GM21723 (cell line): ENCODE data around the gene CBLN1.

ENCODE experiments used
- ATAC-seq: cut with Tn5 transposase; IDR thresholded peaks from one replicate; pipeline ENCODE4 v1.9.1; 2021; ENCODE audit warnings: mild to moderate bottlenecking, moderate library complexity; ENCODE audit not compliant: unreplicated experiment

The CBLN1 gene

DNA sequence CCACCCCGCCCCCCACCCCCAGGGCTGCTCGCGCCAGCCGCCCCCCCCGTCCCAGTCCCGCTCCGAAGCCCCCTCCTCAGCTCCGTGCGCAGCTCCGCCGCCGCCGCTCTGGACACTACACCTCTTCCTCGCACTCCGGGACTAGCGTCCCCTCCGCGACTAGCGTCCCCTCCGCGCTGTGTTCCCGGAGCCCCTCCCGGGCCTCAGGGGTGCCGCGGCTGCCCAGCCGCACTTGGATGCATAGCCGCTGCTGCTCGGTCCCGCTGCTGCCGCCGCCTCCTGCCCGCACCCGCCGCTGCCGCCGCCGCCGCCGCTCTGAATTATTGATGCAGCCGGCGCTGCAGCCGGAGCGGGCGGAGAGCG is at the start of gene CBLN1:
CBLN1 (minus strand) TSS at position 359 of the 363 bp plus-strand sequence. CDS start 373 bp downstream, outside the sequence.
- ATAC-seq, result no peak

DNA sequence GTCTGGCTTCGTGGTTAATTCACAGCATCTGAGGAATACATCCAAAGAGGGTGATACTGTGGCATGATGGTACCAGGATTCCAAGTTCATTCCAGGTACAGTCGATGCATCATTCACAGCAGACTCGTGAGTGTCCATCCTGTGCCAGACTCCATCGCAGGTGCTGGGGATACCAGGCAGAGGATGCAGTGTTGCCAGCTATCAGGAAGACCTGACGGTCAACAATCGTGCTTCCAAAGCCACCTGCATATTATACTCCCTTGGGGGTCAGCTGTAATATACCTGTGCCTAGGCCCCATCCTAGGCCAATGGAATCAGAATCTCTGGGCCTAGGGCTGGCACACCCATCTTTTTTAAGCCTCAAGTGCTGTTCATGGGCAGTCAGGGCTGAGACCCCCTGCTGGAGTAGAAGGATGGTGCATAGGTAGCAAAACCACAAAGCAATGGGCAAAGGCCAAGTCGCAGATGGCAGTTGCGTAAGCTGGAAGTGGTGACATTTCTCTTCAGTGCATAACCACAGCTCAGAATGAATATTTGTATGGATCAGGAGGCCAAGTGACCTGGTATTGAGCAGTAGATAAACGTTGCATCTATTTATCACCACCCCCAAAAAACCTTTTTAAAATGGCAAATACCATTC is 49.0 kb upstream of the CBLN1 start:
- ATAC-seq, result no peak

DNA sequence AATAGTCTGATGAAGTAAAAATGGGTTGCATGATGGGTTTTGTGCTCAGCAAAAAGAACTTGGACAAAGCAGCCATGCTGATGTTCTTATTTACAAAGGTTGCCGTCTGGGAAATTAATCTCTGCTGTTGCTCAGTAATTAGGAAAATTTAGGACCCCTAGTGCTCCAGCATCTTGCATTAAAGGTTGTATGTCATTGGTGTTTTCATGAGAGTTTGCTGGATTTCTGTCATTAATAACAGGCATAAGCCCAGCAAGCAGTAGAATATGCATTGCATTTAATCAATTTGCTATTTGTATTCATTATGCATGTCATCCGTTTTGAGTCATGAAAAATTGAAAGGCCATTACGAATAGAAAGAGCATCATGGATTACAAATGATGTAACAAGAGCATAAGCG is 46.7 kb upstream of the CBLN1 start:
- ATAC-seq, result no peak

DNA sequence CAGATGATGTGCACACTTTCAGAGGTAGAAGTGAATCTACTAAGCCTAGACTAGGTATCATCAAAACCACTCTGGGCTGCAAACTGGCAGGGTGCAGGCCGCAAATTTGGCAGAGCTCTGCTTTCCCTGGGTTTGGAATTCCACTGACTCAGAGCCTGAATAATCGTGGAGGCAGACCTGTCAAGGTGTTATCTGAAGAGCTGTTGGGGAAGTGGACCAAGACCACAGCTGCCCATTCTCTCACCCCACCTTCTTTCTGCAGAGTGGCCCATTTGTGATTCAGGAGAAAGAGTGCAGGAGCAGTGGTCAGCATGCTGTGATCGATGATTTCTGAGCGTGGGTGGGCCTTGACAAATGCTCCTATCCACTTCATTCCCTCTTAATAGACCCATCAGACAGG is 45.8 kb upstream of the CBLN1 start:
- no peak for ATAC-seq

DNA sequence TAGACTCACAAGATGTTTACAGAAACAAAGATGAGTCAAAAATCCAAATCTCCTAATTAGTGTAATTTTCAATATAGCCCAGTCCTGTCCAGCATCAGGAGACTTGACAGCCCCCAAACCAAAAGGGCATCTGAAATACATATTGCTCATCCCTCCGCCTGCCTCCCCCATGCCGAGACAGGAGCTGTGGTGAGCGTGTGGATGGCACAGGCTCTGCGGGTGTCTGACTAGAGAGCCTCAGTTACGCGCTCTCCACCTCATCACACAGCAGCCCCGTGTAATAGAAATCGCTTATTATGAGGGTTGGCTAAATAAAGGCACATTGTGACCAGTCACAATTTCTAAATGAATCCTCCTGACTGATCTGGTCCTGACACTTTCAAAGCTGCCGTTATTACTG is 43.1 kb upstream of the CBLN1 start:
- ATAC-seq, result no peak

DNA sequence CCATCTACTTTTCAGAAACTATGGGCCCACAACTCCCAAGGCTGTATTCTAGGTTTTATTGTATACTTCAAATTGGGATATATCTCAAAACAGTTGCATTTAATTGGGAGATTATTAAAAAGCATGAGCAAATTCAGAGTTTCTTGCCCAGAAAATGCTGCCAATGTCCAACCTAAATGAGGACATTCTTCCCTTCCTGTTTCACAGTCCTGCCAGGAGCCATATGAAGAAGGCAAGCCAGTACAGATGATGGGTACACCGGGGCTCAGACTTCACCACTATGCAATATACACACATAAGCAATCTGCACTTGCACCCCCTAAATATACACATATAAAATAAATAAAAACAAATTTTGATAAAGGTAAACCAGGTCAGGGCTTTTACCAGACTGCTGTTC is 34.0 kb upstream of the CBLN1 start:
- ATAC-seq, result no peak

DNA sequence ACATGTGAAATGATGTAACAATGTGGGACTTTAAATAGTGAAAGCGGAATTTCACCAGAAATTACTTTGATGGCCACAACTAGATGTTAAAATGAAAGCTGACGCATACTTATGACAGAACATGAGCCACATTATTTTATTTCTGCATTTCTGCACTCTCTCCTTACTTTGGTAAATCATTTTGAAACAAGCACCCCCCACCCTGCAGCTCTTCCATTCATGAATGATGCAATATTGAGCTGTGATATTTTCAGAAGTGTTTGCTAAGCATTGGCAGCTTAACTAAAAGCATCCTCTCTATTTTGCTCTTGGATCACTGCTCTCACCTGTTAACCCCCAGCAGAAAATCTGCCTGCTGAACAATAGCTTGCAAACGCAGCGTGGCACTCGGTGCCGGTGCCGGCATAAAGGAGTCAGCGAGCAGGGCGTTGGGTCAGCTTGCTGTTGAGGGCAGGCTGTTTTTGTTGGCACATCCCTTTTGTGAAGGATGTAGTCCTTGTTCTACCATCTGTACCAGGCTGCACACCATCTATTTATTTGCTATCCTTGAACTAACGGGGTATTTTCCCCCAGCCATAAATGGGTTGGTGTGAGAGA is 30.8 kb upstream of the CBLN1 start:
- no peak for ATAC-seq

DNA sequence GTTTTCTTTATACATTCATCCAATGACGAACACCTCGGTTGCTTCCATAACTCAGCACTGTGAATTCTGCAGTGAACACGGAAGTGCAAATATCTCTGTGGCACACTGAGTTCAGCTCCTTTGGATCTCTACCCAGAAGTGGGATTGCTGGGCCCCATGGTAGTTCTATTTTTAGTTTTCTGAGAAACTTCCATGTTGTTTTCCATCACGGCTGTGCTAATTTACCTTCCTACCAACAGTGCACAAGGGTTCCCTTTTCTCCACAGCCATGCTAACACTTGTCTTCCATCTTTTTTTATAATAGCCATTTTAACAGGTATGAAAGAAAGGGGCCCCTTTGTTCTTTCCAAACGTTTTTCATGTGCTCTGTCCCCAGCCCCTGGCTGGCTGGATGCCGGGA is 30.2 kb upstream of the CBLN1 start:
- ATAC-seq, result no peak

DNA sequence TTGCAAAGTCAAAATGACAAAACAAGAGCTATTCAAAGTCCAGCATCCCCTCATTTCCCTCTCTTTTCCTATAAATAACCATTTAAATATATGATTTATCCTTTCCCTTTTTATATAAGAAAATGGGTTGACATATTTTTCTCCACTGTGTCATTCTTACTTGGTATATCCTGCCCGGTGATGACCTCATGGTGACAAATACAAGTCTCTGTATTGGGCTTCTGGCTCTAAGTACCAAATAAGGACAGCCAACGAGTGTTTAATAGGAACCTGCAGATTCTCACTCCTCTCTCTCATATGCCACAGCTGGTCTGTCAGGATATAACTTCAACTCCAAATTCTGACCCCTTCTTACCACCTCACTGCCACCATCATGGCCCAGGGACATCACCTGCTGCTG is 25.5 kb upstream of the CBLN1 start:
- ATAC-seq, result no peak

DNA sequence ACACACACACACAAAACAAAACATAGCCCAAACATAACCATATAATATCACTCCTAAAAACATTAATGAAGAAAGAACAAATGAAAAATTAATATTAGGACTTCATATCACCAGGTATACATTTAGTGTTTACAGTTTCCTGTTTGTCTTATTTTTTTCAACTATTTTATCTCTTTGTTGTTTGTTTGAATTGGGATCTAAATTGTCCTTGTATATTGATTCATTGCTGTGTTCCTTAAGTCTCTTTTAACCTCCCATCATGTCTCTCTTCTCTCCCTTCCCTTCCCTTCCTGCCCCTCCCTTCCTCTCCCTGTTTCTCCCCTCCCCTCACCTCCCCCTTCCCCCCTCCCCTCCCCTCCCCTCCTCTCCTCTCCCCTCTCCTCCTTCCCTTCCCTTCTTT is 23.8 kb upstream of the CBLN1 start:
- no peak for ATAC-seq

DNA sequence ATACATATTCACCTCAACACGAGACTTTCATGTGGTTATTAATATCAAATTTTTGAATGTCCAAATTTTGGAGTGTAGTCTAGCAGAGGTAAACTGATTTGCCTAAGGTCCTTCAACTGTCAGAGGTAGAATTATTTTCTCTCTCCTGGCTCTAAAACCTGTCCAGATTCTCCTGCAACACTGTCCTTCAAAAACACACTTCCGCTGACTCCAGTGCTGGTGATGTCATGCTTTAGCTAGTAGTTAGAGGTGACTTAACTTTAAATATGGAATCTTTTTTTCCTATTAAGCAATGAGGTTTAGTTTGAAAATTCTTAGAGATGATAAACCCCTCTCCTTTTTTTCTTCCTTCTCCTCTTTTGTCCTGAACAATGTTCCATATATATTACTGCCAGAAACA is 10.8 kb upstream of the CBLN1 start:
- no peak for ATAC-seq

DNA sequence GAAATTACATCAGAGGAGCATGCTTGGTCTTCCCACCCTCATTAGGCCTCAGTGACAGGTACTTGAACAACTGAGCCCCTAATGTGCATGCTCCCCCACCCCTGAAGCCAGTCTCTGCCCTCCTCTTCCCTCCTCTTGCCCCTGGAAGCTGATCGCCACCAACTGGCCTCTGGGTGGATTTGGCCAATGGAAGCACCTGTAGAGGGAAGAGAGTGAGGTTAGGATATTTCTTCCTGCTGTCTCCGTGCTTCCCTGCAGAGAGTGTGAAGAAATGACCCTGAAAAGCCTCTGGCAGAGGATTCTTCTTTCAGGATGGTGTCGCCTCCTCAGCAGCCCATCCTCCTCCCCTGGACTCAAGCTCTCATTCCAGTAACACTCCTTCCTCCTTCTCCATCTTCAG is 5.9 kb upstream of the CBLN1 start:
- no peak for ATAC-seq

DNA sequence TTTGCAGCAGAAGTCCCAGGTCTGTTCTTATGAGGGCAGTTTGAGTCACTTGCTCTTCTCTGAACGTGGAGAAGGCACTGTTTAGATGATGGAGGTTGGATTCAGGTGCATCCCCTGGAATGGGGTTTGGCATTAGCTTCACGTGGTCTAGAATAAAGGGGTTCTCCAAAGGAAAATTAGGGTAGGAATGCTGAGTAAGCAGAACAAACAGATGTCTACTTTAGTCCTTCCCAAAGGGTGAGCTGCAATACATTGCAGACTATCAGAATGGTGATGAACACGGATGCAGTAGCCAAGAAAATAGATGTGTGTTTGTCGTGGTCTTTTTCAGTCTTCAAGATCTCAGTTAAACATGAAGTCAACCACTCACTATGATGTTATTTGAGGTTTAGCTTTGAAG is 3.3 kb upstream of the CBLN1 start:
- ATAC-seq, result no peak

DNA sequence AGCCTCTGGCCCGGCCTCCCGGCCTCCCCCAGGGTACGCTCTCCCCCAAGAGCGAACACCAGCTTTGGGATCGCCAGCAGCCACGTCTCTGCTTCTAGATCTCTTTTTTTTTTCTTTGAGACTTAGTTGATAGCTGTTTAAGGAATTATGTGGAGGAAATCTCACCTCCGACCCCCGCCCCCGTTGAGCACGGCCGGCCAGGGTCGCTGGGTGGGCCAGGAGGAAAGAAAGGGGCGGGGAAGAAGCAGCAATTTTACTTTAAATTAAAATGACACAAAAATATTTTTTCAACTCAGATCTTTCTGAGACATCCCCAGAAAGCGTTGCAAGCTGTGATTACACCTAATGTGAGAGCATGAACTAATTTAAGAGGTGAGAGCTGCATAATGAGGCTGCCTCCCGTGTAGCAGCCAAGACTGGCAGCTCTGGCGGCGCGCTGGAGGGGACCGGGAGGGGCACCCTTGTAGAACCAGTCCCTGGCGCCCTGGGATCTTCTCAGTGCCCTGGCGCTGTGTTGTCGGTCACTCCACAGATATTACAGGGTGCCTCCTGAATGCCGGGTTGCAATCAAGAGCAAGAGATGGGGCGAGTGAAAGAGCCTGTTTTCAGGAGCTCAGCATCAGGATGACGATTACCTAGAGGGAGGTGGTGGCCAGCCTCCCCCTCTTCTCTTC is 1.9 kb upstream of the CBLN1 start:
- no peak for ATAC-seq

DNA sequence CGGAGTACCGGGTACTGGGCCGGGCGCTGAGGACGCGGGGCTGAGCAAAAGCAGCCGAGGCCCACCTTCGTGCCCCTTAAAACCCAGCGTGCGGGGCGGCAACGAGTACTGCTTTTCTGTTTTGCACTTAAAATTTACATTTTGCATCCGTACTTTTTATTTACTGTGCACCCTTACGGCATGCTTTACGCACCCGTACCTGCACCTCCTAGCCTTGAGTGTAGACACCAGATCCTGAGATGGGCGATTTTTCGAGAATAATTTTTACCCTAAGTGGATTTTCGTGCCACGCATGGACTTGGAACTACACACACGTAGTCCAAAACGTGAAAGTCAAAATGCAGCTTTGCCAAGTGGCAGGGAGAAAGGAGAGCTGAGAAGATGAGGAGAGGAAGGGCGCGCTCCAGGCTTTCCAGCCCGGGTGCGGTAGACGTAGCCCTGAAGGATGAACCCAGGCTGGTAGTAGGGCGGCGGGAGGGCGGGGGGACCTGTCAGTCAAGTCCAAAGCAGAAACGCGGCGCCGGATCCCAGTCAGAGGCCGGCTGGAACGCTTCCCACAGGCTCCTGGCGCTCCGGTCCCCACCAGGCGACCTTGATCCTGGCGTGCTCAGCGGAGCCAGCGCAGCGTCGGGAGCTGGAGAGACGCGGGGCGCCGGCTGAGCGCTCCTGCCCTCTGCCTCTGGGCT is 1.2 kb upstream of the CBLN1 start:
- no peak for ATAC-seq

DNA sequence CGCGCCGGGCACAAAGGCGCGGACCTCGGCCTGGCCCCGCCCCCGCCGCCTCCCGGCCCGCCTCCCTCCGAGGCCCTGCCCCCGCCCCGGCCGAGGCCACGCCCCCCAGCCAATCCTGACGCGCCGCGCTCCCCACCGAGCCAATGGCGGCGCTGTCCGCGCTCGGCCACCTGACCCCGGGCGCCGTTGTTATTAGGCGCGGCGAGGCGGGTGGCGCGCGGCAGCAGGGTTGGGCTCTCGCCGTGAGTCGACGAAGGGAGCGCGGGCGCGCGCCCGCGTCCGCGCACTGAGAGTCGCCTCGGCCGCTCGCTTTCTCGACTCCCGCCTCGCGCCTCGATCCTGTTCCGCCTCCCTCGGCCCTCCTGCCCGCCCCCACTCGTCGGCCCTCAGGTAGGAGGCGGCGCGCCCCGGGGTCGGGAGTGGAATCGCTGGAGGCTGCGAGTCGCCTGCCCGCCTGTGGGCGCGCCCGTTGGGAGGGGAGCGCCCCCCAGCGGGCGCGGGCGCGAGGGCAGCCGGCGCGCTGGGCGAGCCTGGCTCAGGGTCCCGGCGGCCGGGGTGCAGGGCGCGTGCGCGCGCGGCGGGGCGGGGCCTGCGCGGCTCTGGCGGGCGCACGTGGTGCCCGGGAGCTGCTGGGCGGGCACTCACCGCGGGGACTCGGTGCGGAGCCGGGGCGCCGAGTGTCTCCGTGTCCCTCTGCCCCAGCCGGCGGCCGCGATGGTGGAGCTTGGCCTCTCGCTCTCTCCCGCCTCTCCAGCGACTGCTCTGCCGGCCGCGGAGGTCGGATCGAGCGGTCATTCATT is 405 bp upstream of the CBLN1 start:
- peak; percentile 88 for ATAC-seq

DNA sequence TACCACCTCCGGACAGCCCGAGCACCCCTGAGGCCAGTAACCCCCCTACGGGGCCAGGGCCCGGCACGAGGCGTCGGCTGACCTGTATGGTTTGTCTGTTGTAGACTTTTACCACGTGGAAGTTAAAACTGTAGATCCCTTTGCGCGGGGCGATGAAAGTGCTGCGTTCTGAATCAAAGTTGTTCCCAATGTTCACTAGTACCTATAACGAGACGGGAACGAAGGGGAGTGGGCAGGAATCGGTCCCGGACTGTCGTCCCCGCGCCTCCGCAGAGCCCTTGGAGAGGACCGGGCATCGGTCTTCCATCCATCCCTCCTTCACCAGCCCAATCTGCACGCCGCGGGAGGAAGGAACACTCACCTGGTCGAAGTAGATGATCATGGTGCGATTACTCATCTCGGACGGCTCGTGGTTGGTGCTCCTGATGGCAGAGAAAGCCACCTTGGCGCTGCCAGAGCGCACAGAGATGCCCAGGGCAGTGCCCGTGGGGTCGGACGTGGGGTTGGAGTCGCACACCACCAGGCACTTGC is 732 bp downstream of the CBLN1 start:
- ATAC-seq, result no peak

DNA sequence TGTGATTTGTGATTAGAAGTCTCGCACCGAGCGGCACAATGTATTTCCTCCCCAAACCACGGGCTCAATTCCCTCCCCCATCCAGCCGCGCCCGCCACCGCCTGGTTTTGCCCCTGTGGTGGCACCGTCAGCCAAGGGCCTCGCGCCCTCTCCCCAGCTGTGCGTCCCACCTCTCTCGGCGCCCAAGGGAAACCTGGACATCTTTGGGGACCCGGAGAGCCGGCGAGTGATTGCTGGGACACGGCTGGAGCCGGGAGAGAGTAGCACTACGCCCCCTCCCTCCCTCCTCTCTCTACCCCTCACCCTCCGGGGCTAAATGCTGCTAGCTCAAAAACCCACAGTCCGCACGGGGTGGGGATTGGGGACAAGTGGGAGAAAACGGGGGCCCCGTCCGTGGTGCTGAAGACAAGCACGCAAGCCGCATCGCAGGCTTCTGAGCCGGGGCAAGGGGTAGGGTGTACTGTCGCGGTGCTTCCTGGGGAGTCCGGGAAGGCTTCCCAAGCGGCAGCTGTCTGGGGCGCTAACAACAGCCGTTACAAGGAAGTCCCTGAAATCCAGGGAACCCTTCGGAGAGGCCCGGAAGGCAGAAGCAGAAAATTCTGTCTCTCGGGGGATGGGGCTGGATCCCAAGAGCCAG is 1.4 kb downstream of the CBLN1 start:
- ATAC-seq, result no peak

DNA sequence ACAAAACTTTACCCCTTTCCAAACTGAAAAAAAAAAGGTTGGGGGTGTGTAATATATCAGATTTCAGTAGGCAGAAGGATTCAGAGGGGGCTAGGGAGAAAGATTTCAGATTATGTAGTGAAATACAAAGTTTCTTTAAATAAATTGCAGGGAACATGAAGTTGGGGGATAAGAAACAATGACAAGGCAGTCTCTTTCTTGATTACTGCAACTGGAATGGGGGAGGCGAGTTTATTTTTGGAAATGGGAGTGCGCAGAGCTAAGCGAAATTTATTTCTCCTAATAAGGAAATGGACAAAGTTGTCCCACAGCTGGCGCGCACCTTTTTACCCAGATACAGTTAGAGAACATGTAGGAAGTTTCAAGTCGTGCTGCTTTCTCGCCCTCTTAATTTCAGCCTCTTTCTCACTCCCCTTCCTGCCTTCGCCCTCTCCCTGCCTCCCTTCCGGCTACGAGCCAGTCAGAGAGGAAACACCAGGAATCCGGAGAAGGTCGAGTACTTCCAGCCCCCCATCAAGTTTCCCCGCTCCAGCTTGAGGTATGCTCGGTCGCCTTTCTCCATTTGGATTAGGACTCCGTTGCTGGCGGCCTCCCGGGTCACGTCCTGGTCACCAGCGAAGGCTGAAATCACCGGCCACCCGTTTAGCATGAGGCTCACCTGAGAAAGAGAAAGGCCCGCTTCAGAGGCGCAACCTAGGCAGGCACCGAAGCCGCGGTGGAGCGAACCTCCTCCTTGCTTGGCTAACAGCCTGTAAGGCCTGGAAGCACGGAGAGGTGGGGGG is 2.5 kb downstream of the CBLN1 start:
- ATAC-seq, result no peak

DNA sequence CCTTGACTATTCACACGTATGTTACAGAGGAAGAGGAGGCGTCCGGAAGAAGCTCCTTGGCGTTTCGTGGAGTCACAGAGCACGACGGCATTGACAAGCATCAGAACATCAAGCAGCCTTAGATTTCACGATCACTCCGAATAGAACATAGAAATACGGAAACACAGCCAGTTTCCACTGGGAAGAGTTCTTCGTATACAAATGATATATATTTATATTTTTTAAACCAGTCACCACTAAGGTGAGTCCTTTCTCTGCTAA is 3.1 kb downstream of the CBLN1 start:
- no peak for ATAC-seq
